Stimulated activated CD4-positive, alpha-beta T cell treated with anti-CD3 and anti-CD28 coated beads, Interleukin-1b, Interleukin-23, amount 100 ng/mL, for 1 hour (primary cell): ENCODE data around the gene SFN.

Source experiments
- DNase-seq, 2 donors: peaks; one replicate each; pipeline ENCODE4 v3.0.0-alpha.2; 2020; ENCODE audit warnings: low read depth in 2 of 2

Gene SFN

DNA sequence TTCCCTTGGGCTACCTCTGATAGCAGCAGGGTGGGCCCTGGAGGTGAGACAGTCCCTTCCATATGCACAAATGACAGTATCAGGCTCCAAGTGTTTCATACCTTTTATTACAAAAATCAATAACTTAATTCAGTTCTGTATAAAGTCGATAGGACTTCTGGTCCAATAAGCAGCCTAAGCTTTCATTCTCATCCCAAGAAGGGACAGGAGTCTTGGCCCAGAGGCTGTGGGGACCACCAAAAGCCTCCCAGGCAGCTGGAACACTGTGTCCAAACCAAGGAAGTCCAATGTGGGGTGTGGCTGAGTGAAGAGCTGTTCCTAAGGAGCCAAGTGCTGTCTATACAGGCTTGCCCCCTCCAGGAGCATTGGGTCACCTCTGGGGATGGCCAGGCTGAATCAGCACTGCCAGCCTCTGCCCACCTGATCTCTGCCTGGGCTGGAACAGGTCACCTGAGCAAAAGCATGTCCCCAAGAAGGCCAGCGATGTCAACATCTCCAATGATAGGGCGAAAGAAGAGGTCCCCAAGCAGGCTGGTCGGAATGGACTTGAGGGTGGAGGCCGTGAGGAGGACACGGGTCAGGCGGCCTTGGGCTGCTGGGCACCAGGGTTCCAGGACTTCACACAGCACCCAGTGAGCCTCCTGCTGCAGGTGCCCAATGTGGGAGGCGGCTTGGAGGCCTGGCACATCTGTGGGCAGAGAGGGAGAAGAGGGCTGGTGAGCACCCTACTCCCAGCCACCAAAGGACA is 48.6 kb downstream of the SFN start:
- no peak for DNase-seq

DNA sequence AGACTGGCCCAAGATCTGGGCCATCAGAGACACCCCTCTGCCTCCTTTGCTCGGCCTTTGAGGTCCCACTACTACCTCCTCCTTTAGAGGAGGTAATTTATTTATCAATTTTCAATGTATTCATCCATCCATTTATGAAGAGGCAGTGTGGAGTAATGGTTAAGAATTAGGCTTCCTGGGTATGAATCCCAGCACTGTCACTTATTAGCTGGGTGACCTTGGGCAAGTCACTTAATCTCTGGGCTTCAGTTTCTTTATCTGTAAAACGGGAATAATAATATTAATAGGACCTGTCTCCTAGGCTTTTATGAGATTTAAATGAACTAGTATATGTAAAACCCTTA is 49.2 kb downstream of the SFN start:
- DNase-seq = no peak

DNA sequence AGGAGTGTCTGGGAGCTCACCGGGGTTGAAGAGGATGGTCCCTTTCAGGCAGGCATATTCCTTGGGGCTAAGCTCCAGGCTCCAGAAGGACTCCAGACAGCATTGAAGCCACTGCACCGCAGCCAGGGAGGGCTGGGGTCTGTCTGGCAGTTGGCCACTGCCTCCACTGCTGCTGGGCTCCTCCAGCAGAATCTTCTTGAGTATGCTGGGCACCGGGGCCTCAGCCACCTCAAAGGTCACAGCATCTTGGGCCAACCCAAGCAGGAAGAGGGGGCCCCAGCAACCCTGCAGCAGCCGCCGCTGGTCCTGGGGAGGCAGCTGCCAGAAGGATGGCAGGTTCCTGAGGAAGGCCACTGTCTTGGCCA is 50.4 kb downstream of the SFN start:
- no peak for DNase-seq
